Stomach smooth muscle (tissue), 2 donors: ENCODE measurements around the gene PDE11A.

Experiments used
- H3K27ac ChIP-seq: one replicate; pipeline ENCODE4 v1.7.0; 2013; ENCODE audit warnings: mild to moderate bottlenecking, low read length, inconsistent platforms
- H3K27me3 ChIP-seq, 2 donors: one replicate each; pipeline ENCODE4 v1.7.0; 2013; ENCODE audit warnings: low read length in 2 of 2; ENCODE audit not compliant: insufficient read depth in 2 of 2, control insufficient read depth in 1 of 2
- H3K36me3 ChIP-seq, 2 donors: one replicate each; pipeline ENCODE4 v1.7.0; 2013; ENCODE audit warnings: low read length in 2 of 2; ENCODE audit not compliant: control insufficient read depth in 2 of 2, insufficient read depth in 2 of 2
- H3K4me1 ChIP-seq: one replicate; pipeline ENCODE4 v1.7.0; 2013; ENCODE audit warnings: low read length; ENCODE audit not compliant: control insufficient read depth, insufficient read depth
- H3K4me3 ChIP-seq, 2 donors: one replicate each; pipeline ENCODE4 v1.7.0; 2013; ENCODE audit warnings: low read length in 2 of 2
- H3K9ac ChIP-seq, 2 donors: one replicate each; pipeline ENCODE4 v1.7.0; 2013; ENCODE audit warnings: low read length in 2 of 2, mild to moderate bottlenecking in 1 of 2
- H3K9me3 ChIP-seq, 2 donors: one replicate each; pipeline ENCODE4 v1.7.0; 2013; ENCODE audit warnings: low read length in 2 of 2; ENCODE audit not compliant: control insufficient read depth in 2 of 2
- donor health status: healthy.
- donor health status: Pancreatic carcinoma.

The PDE11A gene

GRCh38 chr2:177885828-177886466 lies 186.6 kb downstream of the PDE11A start:
- no peak overlapping the region for H3K9ac ChIP-seq
- H3K4me3 ChIP-seq, result no peak overlapping the region

GRCh38 chr2:177883177-177883576 lies 189.4 kb downstream of the PDE11A start:
- no peaks in the 10 kb centered on the region for H3K9me3 ChIP-seq
- H3K9ac ChIP-seq, result no peak overlapping the region
- H3K27ac ChIP-seq, result no peak overlapping the region
- no peak overlapping the region for H3K4me3 ChIP-seq
- no peaks in the 10 kb centered on the region for H3K36me3 ChIP-seq
- no peaks in the 10 kb centered on the region for H3K27me3 ChIP-seq
- no peaks in the 10 kb centered on the region for H3K4me1 ChIP-seq

More at GRCh38 chr2:177885828-177886466, 186.6 kb downstream of the PDE11A start:
- H3K9me3 ChIP-seq, result no peaks in the 10 kb centered on the region
- H3K27me3 ChIP-seq, result no peaks in the 10 kb centered on the region
- no peaks in the 10 kb centered on the region for H3K36me3 ChIP-seq
- H3K27ac ChIP-seq, result no peak overlapping the region
- no peaks in the 10 kb centered on the region for H3K4me1 ChIP-seq

GRCh38 chr2:177882501-177882900 lies 190.1 kb downstream of the PDE11A start:
- no peaks in the 10 kb centered on the region for H3K9me3 ChIP-seq
- no peak overlapping the region for H3K27ac ChIP-seq
- H3K4me1 ChIP-seq, result no peaks in the 10 kb centered on the region
- H3K36me3 ChIP-seq, result no peaks in the 10 kb centered on the region
- no peak overlapping the region for H3K4me3 ChIP-seq
- no peaks in the 10 kb centered on the region for H3K27me3 ChIP-seq
- no peak overlapping the region for H3K9ac ChIP-seq

DNA sequence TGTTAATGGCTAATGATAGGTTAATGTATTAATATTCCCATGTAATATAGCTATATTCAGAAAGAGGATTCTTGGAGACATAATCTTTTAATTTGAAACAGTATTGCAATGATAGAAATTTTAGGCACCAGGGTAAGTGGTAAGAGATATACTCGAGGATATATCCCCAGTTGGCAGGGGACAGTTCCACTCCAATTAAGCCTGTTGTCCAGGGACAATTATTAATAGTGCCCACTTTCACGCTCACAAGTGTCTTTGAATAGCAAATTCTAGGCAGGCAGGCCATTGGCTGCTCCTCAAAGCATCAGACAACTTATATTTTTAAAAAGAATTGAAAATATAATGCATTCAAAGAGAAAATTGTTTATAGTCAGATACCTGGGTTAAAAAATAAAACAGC lies 190.7 kb downstream of the PDE11A start:
- H3K4me1 ChIP-seq, result no peaks in the 10 kb centered on the region
- no peak overlapping the region for H3K9ac ChIP-seq
- H3K27ac ChIP-seq, result no peak overlapping the region
- H3K27me3 ChIP-seq, result no peaks in the 10 kb centered on the region
- no peak overlapping the region for H3K4me3 ChIP-seq
- no peaks in the 10 kb centered on the region for H3K9me3 ChIP-seq
- no peaks in the 10 kb centered on the region for H3K36me3 ChIP-seq

DNA sequence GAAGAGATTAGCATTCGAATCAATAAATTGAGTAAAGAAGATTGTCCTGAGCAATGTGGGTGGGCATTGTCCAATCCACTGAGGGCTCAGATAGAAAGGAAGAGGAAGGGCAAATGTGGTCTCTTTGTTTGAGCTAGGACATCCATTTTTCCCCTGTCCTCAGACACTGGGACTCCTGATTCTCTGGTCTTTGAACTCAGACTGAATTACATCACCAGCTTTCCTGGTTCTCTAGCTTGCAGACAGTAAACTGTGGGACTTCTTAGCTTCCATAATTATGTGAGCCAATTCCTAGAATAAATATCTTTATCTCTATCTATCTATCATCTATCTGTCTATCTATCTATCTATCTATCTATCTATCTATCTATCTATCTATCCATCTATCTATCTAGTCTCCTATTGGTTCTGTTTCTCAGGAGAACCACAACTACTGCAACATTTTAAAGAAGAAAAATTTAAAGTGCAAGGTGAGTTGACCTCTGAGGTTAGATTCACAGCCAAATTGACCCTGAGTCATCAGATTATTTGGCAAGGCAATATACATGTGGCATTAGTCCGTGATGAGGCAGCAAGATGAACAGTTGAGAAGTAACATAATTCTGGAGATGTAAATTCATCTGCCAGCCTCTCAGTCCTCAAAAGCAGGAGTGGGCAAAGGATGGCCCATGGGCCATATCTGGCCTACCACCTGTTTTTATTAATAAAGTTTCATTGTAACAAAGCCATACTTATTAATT lies 191.4 kb downstream of the PDE11A start:
- H3K9ac ChIP-seq, result no peak overlapping the region
- H3K4me1 ChIP-seq, result no peaks in the 10 kb centered on the region
- no peak overlapping the region for H3K4me3 ChIP-seq
- no peaks in the 10 kb centered on the region for H3K9me3 ChIP-seq
- H3K27ac ChIP-seq, result no peak overlapping the region
- H3K27me3 ChIP-seq, result no peaks in the 10 kb centered on the region
- H3K36me3 ChIP-seq, result no peaks in the 10 kb centered on the region

- Histone ChIP-seq H3K27me3 (no peaks in the 10 kb centered on the region), H3K4me1 (no peaks in the 10 kb centered on the region), H3K4me3 (no peak overlapping the region), H3K9me3 (no peaks in the 10 kb centered on the region), H3K27ac (no peak overlapping the region), H3K36me3 (no peaks in the 10 kb centered on the region), H3K9ac (no peak overlapping the region)
Observed at GRCh38 chr2:177880285-177880684, 192.3 kb downstream of the PDE11A start.

DNA sequence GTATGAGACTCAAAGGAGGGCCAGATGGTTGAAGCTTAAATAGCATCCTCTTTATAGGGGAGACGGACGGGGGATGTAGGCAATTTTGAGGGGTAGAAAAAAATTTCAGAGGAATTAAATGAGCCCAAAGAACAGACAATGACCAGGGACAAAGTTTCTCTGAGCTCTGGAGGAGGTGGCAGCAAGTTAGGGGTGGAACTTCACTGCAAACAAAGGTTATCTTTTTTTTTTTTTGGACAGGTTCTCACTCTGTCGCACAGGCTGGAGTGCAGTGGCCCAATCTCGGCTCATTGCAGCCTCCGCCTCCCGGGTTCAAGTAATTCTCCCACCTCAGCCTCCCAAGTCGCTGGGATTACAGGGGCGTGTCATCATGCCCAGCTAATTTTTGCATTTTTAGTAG lies 195.6 kb downstream of the PDE11A start:
- H3K27ac ChIP-seq, result no peak overlapping the region
- H3K4me1 ChIP-seq, result no peaks in the 10 kb centered on the region
- H3K9me3 ChIP-seq, result no peaks in the 10 kb centered on the region
- no peaks in the 10 kb centered on the region for H3K27me3 ChIP-seq
- no peak overlapping the region for H3K4me3 ChIP-seq
- H3K36me3 ChIP-seq, result no peaks in the 10 kb centered on the region
- H3K9ac ChIP-seq, result no peak overlapping the region

DNA sequence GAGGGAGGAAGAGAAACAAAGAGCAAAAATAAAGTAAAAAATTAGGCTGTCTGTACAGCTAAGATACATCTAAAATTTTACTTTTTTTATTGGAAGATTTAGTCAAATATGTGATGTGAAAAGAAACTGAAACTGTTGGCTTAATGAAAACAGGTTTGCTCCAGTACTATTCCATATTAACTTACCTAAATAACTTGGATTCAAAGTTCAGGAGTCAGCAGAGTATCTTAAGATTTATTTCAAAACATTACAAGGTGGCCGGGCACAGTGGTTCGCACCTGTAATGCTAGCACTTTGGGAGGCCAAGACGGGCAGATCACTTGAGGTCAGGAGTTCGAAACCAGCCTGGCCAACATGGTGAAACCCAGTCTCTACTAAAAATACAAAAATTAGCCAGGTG lies 197.9 kb downstream of the PDE11A start:
- Histone ChIP-seq H3K4me3 (no peak overlapping the region), H3K9ac (no peak overlapping the region), H3K27me3 (no peaks in the 10 kb centered on the region), H3K36me3 (no peaks in the 10 kb centered on the region), H3K27ac (no peak overlapping the region), H3K4me1 (no peaks in the 10 kb centered on the region), H3K9me3 (no peaks in the 10 kb centered on the region)

DNA sequence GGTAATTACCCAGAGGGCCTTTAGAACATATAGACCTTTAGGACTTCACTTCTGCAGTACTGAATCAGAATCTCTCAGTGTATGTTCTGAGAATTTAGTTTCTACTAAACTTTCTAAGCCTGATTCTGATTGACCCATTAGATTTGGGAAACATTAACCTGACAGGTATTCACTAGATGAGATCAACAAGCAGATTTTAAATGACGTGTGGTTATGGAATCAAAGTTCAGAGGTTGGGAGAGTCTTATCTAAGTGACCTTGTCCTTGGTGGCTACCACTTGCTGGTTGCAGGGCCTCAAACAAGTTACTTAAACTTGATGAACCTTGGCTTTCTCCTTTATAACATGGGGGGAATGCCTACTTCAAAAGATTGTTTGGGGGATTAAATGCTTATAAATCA lies 198.7 kb downstream of the PDE11A start:
- no peaks in the 10 kb centered on the region for H3K27me3 ChIP-seq
- no peaks in the 10 kb centered on the region for H3K4me1 ChIP-seq
- no peak overlapping the region for H3K4me3 ChIP-seq
- H3K36me3 ChIP-seq, result no peaks in the 10 kb centered on the region
- no peaks in the 10 kb centered on the region for H3K9me3 ChIP-seq
- no peak overlapping the region for H3K27ac ChIP-seq
- no peak overlapping the region for H3K9ac ChIP-seq

DNA sequence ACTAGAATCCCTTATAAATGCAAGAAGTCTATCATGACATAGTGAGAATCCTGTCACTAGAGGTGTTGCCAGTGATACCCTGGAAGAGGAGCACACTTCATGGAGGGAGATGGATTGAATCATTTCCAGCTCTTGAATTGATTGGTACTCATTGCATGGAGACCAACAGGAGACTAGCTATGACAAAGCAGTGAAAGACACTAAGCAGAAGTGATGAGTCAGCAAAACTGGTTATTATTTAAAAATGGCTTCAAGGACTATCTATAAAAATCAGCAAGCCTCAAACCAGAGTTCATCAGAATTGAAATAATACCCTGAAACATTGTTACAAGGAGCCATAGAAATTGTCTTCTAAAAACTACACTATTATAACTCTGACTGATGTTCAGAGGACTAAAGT lies 200.3 kb downstream of the PDE11A start:
- Histone ChIP-seq H3K27me3 (no peaks in the 10 kb centered on the region), H3K36me3 (no peaks in the 10 kb centered on the region), H3K27ac (no peak overlapping the region), H3K9me3 (no peaks in the 10 kb centered on the region), H3K4me3 (no peak overlapping the region), H3K4me1 (no peaks in the 10 kb centered on the region), H3K9ac (no peak overlapping the region)

DNA sequence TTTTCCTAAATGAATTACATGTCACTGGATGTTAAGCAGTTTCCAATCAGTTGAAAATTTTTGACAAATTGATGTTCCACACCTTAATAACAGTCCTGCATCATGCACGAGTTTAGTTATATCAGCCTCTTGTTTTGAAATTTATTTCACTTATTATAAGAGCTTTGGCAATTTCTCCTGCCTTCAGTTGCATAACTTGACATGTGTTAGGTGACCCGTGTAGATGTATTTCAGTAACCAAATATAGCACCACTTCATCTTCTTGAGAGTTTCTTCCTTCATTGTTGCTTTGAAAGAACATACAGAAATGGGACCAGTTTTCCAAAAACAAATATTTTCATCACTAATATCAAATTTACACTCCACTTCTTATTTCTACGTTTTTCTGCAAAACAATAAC lies 202.7 kb downstream of the PDE11A start:
- Histone ChIP-seq H3K4me3 (no peak overlapping the region), H3K36me3 (no peaks in the 10 kb centered on the region), H3K27me3 (no peaks in the 10 kb centered on the region), H3K27ac (no peak overlapping the region), H3K9me3 (peaks cover 0 to under 1% of the 10 kb centered on the region in 2 donors), H3K4me1 (no peaks in the 10 kb centered on the region), H3K9ac (no peak overlapping the region)
